Cardiac septum (tissue), 1 donor: ENCODE results near the gene MAPK6. TPM values are rescaled to one million over a fixed set of nuclear protein-coding genes. Genes with fewer than 3 reads are reported as not detected.
"Not testable (repeated sequence)": the region's sequence is repeated elsewhere in the genome, so short reads cannot be mapped to it uniquely, and the experiment has no call there.

Experiments used
- DNase-seq: peaks from one replicate; pipeline ENCODE4 v3.0.0-alpha.2; 2020; ENCODE audit warnings: low spot score
- intact Hi-C: fragments of 100-400 bp; cut with DNase I; formaldehyde crosslinking; loops from one replicate; pipeline ENCODE4 v1.14.0; 2022
- long read RNA-seq: library from polyadenylated mRNA; unstranded; transcript quantifications from one replicate; pipeline ENCODE4 v2.0.0, GENCODE V29; 2021
- total RNA-seq: library from RNA; stranded (reverse); fragmentation: NEBNext Ultra II Directional; extraction: Animal tissue kit (Norgen Biotek cat#: 25700); gene quantifications from one replicate; pipeline ENCODE4 v1.2.1, GENCODE V29; 2021
- donor health status: DM: no; HTN: no; CAD: no.

The MAPK6 gene
- total RNA-seq: 20.1 TPM
- long read RNA-seq, full-length matches to known transcripts: 14 of 23 reads
- long read RNA-seq, partial matches to known transcripts: 3 of 23 reads
- long read RNA-seq, other reads (novel, unspliced or antisense): 6 of 23 reads

DNA sequence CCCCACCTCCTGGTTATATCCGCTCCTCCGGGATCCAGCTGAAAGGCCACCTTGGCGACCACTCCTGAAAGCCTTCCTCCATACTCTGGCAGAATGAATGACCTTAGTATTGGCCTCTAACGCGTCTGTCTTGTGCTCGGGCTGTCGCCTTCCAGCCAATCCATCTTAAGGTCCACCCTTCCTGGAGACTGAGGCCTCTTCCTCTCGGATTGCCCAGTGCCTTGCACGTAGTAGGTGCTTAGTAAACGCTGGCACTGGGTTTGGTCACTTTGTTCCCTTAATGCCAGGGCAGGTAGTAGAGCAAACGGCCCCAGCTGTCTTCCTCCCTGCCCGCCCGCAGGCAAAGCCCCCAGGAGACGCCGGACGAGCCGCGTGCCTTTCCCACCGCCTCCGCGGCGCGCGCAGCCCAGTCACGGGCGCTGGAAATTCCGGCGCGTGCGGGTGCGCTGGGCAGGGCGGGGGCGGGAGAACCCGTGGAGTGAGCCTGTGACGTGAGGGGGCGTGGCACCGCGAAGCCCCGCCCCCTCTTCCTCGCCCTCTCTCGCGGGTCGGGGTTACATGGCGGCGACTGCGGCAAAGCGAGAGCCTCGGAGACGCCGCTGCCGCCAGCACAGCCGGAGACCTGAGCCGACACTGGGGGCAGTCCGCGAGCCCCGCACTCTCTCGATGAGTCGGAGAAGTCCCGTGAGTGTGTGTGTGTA lies at the start of gene MAPK6:
Gene MAPK6, plus strand, starts transcription at position 527 of the 701 bp plus-strand sequence. CDS start 27,242 bp downstream, outside the sequence.
- DNase-seq: peak; percentile 97
- intact Hi-C loops: loop anchor here (1.0 kb wide), 1 partner anchor 48 kb away; the partner anchor contains the start of gene LEO1

DNA sequence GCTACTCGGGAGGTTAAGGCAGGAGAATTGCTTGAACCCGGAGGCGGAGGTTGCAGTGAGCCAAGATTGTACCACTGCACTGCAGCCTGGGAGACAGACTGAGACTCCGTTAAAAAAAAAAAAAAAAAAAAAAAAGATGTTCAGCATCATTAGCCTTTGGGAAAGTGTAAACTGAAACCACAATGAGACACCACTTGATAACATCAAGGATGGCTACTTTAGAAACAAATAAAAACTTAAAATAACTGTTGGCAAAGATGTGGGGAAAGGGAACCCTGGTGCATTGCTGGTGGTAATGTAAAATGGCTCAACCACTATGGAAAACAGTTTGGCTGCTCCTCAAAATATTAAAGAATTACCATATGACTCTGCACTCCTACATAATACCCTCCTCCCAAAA lies 49.3 kb upstream of the MAPK6 start:
- DNase-seq: no peak
- intact Hi-C loops: no loop called here

DNA sequence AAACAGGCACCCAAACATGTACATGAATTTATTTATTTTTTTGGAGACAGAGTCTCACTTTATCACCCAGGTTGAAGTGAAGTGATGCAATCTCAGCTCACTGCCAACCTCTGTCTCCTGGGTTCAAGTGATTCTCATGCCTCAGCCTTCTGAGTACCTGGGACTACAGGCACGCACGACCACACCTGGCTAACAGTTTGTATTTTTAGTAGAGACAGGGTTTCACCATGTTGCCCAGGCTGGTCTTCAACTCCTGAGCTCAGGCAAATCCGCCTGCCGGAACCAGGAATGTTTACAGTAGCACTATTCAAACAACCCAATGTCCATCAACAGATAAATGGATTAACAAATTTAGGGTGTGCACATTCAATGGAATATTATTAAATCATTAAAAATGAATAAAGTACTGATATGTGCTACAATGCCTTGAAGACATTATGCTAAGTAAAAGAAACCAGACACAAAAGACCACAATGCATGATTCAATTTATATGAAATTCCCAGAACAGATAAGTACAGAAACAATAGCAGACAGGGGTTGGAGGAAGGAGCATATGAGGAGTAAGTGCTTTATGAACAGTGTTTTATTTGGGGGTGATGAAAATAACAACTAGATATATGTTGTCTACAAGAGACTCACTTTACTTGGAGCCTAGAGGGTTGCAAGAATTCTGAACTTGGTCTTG lies 48.7 kb upstream of the MAPK6 start:
- intact Hi-C loops: no loop called here

DNA sequence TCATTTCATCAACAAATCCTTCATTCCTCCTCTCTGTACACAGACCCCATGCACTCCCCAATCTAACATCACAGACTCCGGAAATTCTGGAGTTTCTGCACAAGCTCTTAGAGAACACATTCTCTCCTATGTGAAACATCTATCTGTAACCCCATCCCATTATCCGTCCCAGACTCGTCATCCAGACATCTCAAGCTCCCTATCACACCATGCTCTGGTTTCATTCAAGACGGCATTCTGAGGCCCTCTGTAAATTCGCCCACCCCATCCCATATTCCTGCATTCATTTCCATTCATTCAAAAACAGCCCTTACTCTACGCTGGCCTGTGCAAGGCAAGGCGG lies 48.0 kb upstream of the MAPK6 start:
- DNase-seq: no peak
- intact Hi-C loops: loop anchor here (1.0 kb wide), 1 partner anchor 48 kb away; the partner anchor contains the start of gene MAPK6

More for the DNA sequence above, 48.7 kb upstream of the MAPK6 start:
- DNase-seq: no peak

DNA sequence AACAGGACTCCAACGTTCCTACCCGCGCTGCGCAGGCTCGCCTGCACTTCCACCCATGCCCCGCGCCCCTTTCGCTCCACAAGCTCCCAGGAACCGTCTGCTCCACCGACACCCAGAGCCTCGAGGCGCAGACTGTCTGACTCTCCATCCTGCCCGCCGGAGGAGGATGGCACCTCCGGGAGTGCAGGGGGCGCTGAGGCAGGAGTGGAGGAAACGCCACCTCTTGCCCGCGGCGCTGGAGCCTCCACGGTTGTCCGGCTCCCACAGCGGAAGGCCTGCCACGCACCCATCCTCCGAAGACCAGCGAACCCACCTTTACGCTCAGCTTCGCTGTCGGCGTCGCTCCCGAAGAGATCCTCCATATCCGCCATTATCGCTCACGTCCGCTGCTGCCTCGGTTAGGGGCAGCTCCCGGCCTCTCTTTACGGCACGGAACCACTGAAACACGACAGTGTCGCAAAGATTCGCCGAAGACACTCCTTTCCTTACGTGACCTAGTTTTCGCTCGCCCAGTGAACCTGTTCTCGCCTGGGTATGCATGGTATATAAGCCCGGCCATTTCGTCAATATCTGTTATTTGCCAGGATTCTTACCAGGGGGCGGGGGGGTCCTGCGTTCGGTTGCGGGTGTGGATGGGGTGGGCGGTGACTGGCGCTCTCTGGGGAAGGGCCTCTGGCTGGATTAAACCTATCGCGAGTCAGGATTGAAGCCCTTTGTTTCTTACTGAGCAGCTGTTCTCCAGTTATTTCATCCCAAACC lies 47.5 kb upstream of the MAPK6 start, which contains the start of gene LEO1:
Gene LEO1, minus strand, starts transcription at position 404 of the 759 bp plus-strand sequence. Its CDS starts 33 bp downstream, at position 371.
- peak; percentile 95 for DNase-seq
- intact Hi-C loops: loop anchor here (1.0 kb wide), 1 partner anchor 48 kb away; the partner anchor contains the start of gene MAPK6

DNA sequence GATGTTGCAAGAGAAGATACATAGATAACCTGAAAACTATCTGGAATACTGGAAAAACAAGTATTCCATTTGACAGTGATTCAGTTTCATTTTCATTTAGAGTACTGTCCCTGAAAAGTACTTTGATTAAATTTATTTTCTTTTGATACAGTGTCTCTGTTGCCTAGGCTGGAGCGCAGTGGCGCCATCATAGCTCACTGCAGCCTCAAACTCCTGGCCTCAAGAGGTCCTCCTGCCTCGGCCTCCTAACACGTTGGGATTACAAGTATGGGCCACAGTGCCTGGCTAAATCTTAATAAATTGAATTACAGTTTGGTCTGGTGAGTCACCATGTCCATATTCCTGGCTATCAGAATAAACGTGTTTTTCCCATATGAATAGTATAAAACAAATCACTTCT lies 45.8 kb upstream of the MAPK6 start:
- no peak for DNase-seq
- intact Hi-C loops: no loop called here

DNA sequence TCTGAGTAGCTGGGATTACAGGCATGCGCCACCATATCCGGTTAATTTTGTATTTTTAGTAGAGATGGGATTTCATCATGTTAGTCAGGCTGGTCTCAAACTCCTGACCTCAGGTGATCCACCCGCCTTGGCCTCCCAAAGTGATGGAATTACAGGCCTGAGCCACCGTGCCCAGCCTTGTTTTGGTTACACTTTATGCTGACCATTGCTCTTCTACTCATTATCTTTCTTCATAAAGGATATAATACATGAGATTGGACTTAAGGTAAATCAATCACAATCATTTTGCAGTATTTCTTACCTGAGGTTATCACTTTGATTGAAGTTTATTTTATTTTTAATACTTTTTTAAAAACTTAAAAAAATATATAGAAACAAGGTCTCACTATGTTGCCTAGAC lies 45.2 kb upstream of the MAPK6 start:
- DNase-seq: no peak
- intact Hi-C loops: no loop called here

DNA sequence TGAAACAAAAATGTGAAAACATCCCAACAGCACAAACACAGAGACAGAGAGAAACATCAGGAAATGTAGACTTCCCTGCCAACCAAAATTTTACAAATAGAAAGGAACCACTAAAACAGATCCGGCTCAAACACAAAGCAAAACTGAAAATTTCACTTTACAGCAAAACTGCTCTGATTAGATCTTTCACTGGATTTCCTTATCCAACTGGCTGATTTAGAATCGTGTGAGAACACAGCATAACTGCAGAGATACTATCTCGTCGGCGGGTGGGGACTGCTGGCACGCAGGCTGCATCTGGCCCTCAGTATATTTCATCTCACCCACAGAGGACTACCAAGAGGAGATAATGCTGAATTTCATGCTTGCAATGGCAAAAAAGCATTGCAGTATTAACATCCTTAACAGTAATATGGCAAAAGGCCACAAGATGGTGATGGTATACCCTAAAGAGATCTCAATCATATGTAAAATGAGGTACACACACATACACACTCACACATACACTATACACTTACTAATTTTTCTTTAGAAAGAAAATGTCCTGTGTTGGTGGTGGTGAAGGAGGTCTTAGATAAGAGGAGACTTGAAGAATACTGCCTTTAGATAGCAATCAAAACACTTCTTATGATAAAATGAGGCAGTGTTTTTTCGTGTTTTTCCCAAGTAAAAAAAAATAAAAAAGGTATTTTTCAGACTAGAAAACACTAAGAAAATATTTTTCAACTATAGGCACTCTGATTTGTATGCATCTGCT lies 36.8 kb upstream of the MAPK6 start:
- DNase-seq: no peak
- intact Hi-C loops: loop anchor here (5.0 kb wide), 2 partner anchors 95 to 160 kb away; no protein-coding TSS in a partner anchor

DNA sequence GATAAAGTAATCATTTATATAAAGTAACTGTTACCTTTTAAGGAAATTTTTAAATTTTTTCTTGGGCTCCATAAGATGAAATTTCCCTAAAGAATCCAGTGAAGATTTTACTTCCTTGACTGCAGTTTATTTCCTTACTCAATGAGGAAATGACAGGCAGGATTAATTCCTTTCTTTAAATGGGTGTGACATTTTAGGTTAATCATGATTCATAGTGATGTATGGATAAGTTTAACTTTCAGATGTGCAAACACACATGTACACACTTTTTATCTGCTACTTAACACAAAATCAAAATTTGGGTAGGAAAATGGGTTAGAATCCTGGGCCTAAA lies 36.3 kb upstream of the MAPK6 start:
- no peak for DNase-seq
- intact Hi-C loops: loop anchor here (5.0 kb wide), 2 partner anchors 95 to 160 kb away; no protein-coding TSS in a partner anchor

DNA sequence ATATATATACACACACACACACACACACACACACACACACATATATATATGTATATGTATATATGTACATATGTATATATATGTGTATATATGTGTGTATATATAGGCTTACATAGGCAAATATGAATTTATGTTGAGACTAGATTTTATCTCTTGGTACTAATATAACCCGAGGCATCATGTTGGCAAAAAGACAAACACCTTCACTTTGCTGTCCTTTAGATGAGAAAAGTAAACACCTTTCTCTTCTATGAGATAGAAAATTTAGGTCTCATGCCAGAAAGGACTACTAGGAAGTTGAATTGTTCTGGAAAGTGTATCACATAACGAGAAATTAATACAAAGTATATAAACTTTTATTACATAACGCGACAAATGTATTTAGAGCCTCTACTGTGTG lies 27.9 kb upstream of the MAPK6 start:
- DNase-seq: no peak
- intact Hi-C loops: no loop called here

DNA sequence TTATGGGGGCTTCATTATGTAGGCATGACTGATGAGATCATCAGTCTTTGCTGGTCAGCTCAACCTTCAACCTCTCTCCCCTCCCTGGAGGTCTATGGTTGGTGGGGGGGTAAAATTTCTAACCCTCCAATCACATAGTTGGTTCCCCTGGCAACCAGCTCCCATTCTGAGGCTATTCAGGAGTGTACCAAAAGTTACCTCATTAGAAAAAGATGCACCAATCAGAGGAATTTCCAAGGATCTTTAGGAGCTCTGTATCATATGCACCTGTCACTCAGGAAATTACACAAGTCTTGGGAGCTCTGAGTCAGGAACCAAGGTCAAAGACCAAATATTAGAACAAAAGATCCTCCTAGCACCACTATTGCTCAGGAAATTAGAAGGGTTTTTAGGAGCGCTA lies 26.1 kb upstream of the MAPK6 start:
- no peak for DNase-seq
- intact Hi-C loops: no loop called here

DNA sequence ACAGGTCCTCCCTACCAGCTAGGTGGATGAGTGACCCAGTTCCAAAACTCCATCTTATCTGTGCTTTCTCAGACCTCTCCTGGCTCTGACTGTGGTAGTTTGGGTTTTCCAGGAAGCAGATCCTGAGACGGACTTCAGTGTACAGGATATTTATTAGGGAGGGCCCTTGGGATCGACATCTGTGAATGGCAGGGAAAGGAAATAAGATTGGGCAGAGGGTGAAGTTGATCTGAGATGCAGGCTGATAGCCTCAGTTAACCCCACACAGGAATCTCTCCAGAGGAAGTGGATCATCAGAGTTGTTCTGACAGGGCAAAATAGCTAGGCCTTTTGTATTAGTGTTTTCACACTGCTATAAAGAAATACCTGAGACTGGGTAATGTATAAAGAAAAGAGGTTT lies 16.7 kb upstream of the MAPK6 start:
- no peak for DNase-seq
- intact Hi-C loops: no loop called here

DNA sequence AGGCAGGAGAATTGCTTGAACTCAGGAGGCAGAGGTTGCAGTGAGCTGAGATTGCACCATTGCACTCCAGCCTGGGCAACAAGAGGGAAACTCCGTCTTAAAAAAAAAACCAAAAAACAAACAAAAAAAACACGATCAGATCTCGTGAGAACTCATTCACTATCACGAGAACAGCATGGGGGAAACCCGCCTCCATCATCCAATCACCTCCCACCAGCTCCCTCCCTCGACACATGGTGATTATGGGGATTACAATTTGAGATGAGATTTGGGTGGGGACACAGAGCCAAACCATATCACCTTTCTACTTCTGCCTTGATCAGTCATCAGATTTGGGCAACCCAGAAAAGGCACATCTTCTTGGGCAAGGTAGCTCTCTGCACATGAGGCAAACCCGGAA lies 15.9 kb upstream of the MAPK6 start:
- intact Hi-C loops: not testable (repeated sequence)

DNA sequence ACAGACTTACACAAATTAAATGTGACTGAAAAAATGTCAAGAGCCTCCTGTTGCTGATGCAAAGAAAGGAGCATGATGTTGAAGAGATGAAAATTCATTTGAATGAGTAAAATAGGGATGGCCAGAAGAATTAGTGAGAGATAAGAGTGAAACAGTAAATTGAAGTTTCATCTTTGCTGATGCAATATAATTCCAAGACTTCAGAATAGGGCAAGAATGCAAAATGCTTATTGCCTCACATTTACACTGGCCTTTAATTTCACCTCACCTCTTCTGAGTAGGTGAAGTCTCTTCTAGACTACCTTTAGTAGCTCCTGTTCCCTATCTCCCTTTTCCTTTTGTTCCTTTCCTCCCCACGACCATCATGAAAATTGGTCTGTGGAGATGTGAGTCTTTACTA lies 15.3 kb upstream of the MAPK6 start:
- DNase-seq: no peak
- intact Hi-C loops: no loop called here

More for the DNA sequence above, 15.9 kb upstream of the MAPK6 start:
- not testable (repeated sequence) for DNase-seq

DNA sequence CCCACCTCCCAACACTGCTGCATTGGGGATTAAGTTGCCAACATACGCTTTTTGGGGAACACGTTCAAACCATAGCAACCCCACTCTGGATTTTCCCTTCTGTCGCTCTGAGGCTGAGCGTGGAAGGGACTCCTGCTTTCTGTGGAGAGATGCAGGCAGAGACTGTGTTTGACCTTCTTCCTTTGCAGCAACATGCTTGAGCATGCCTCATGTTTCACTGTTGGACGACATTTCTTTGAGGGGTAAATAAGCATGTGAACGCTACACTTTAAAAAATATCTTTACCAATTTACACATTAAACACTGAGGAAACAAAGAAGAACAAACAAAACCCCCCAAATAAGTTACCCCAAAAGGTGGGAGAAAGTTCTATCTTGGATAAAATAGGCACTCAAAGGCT lies 14.2 kb upstream of the MAPK6 start:
- DNase-seq: no peak
- intact Hi-C loops: no loop called here

DNA sequence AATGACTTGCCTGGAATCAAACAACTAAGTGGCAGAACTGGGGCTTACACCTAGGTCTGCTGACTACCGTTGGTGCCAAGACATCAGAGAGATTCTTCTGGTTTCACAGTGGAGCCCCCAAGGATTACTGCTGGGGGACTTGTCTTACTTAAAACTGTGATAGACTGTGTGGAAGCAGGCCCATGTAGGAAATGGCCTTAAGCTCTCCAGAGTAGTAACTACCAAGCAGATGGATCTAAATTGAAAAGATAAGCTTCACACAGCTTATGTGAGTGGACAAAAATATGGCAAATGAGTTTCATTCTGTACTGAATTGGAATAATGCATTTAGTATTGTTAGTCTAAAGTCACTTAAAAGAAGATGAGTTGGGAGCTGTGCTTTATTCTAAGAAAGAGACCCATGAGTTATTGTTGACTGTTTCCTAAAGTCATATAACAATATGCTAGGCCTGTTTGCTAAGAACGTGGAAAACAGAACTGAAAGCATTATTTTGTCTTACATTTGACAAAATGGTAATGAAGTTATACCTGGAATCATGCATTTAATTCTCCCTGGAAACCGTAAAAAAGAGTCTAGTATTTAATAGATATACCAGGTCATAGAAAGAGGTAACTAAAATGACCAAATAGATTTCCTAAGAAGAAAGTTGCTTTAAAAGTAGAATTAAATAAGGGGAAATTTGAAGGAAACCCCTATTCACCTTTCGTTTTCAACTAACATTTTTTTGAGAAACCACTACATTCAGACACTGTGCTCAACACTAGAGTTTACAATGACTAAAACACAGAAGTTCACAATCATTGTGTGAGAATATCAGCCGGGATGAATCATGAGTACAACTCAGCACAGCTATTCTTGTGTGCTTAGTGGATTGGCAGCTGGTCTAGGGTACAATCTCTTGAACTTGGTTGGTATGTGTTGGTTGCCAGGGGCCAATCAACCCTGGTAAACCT lies 13.0 kb upstream of the MAPK6 start:
- DNase-seq: no peak
- intact Hi-C loops: no loop called here

DNA sequence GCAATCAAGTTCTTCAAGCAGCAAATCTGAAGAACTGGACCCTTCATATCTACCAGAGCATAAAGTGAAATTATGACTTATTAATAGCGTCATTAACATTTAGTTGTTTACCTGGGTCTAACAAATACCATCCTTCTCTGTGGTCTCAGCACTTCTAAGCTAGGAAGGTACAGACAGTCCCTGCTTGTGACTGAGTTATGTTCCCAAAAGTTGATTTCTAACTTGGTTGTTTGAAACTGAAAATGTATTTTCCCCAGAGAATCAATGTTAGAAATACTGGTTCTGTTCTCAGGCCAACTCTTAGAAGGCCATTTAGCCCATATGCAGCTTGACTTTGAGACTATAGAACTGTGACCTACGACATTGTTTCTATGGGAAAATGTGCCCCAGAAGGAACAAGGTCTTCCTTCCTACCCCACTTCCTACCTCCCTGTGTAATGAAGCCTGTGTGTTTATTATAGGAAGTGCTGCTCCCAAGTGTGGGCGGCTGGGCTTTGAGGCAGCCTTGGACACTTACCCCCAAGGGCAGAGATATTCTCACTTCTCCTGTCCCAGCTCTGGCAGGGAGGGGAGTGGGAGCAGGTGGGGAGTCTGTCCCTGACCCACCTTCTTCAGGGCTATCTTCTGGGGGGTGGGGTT lies 12.2 kb upstream of the MAPK6 start:
- intact Hi-C loops: no loop called here
- DNase-seq: no peak

DNA sequence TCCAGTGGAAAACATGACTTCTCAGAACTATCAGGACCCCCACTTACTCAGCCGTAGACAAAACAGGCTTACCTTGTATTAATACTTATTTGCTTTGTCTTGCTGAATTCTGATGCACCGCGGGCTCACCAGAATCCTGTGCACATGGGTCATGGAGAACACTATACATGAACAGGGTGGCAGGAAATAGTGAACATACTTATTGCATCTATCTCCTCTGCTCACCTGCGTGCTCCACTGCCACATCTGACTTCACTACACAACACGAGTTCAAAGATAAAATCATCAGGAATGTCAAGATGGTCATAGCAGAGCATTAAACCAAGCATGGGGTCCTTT lies 10.7 kb upstream of the MAPK6 start:
- DNase-seq: no peak
- intact Hi-C loops: no loop called here
